Measurements from ENCODE around the gene HS6ST1. TPM values are rescaled to one million over a fixed set of nuclear protein-coding genes. Genes with fewer than 3 reads are reported as not detected.

Gene HS6ST1
- total RNA-seq, 2 experiments from 2014 or later, result 7.1 to 8.7 TPM

DNA sequence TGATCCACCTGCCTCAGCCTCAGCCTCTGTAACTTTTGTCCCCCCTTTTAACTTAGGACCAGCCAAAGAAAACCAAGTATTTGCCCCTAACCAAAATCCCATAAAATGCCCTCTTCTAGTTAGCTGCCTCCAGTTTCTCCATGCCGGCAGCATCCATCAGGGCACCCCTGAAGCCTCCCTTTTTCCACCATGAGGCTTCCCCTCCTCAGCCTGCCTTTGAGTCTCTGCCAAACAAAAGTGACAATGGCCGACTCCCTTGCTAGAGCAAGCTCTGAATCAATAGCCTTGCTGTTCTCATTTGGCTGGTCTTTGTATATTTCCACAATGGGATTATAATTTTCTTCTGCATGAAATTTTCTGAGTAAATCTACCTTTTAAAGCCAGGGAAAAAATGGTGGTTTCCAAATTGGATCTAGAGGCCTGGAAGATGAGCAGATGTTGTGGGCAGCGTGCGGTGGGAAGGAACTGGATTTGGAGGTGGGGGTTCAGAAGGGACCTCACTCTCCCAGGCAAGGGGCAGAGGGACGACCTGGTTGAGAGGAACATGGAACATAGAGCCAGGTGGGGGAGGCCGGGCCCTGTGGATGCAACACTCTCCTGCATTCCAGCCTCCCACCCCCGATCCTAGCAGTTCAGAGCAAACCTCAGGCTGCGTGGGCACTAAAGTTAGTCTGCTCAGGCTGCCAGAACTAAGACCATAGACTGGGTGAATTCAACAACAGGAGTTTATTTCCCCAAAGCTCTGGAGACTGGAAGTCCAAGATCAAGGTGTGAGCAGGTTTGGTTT, 80.6 kb downstream of the HS6ST1 start:
- Histone ChIP-seq H3K27me3 (ENCODE audit: control insufficient read depth in 1 of 2, insufficient read depth in 2 of 2, low read length in 2 of 2) (no peaks in the 10 kb centered on the region), H3K9me3 (ENCODE audit: control insufficient read depth in 1 of 2, insufficient read depth in 1 of 2, low read length in 2 of 2) (no peaks in the 10 kb centered on the region), H3K4me1 (ENCODE audit: insufficient read depth, low read length) (peaks cover 7% of the 10 kb centered on the region), H3K4me3 (ENCODE audit: low read length) (no peak overlapping the region), H3K27ac (ENCODE audit: low read depth in 1 of 2, low read length in 2 of 2) (no peak overlapping the region), H3K36me3 (ENCODE audit: insufficient read depth, low read length) (no peaks in the 10 kb centered on the region)
- H3K9me3 Mint-ChIP-seq, result no peaks in the 10 kb centered on the region
- no peaks in the 10 kb centered on the region for H3K27me3 Mint-ChIP-seq
- TF ChIP-seq, protein P1, sequence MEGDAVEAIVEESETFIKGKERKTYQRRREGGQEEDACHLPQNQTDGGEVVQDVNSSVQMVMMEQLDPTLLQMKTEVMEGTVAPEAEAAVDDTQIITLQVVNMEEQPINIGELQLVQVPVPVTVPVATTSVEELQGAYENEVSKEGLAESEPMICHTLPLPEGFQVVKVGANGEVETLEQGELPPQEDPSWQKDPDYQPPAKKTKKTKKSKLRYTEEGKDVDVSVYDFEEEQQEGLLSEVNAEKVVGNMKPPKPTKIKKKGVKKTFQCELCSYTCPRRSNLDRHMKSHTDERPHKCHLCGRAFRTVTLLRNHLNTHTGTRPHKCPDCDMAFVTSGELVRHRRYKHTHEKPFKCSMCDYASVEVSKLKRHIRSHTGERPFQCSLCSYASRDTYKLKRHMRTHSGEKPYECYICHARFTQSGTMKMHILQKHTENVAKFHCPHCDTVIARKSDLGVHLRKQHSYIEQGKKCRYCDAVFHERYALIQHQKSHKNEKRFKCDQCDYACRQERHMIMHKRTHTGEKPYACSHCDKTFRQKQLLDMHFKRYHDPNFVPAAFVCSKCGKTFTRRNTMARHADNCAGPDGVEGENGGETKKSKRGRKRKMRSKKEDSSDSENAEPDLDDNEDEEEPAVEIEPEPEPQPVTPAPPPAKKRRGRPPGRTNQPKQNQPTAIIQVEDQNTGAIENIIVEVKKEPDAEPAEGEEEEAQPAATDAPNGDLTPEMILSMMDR (IDR thresholded peaks at IDR 0.05), result no peak
- no peak for ATAC-seq (ENCODE audit: poor library complexity)
- H3K27ac Mint-ChIP-seq, result no peak overlapping the region
- H3K4me3 Mint-ChIP-seq, result no peak overlapping the region
- H3K4me1 Mint-ChIP-seq (ENCODE audit: low read depth), result no peaks in the 10 kb centered on the region
- ChIA-PET POLR2A (no interaction called here), CTCF (no interaction called here)
- intact Hi-C loops (cut with DNase I, micrococcal nuclease), result no loop called here
- DNase-seq, result no peak
- H3K36me3 Mint-ChIP-seq (ENCODE audit: low read depth), result no peaks in the 10 kb centered on the region

DNA sequence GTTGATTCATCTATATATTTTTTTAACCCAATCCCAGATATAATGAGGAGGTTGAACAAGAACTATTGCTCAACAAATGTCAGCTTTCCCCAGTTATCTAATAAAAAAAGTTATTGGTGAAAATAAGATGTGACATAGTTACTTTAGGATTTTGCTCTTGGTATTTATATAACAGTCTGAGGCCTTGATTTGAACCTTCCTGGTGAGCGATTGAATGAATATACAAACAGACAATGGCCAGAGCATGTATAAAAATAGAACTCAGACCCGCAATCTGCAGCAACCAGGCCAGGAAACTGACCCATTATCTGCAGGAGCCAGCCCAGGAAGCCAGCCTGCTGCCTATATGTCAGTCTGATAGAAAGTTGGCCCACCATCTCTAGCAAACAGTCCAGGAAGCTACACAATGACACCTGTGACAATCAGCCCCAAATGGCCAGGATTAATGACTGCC, 81.6 kb downstream of the HS6ST1 start:
- TF ChIP-seq, protein P1 (IDR thresholded peaks at IDR 0.05), result no peak
- Histone ChIP-seq H3K4me1 (ENCODE audit: insufficient read depth, low read length) (peaks cover 14% of the 10 kb centered on the region), H3K36me3 (ENCODE audit: insufficient read depth, low read length) (no peaks in the 10 kb centered on the region), H3K4me3 (ENCODE audit: low read length) (no peak overlapping the region), H3K9me3 (ENCODE audit: control insufficient read depth in 1 of 2, insufficient read depth in 1 of 2, low read length in 2 of 2) (no peaks in the 10 kb centered on the region), H3K27ac (ENCODE audit: low read depth in 1 of 2, low read length in 2 of 2) (no peak overlapping the region), H3K27me3 (ENCODE audit: control insufficient read depth in 1 of 2, insufficient read depth in 2 of 2, low read length in 2 of 2) (no peaks in the 10 kb centered on the region)
- ChIA-PET POLR2A (no interaction called here), CTCF (no interaction called here)
- intact Hi-C loops (cut with DNase I, micrococcal nuclease), result no loop called here
- ATAC-seq (ENCODE audit: poor library complexity), result no peak
- H3K27me3 Mint-ChIP-seq, result no peaks in the 10 kb centered on the region
- no peaks in the 10 kb centered on the region for H3K9me3 Mint-ChIP-seq
- H3K27ac Mint-ChIP-seq, result no peak overlapping the region
- H3K4me3 Mint-ChIP-seq, result no peak overlapping the region
- no peaks in the 10 kb centered on the region for H3K4me1 Mint-ChIP-seq (ENCODE audit: low read depth)
- H3K36me3 Mint-ChIP-seq (ENCODE audit: low read depth), result no peaks in the 10 kb centered on the region
- no peak for DNase-seq

DNA sequence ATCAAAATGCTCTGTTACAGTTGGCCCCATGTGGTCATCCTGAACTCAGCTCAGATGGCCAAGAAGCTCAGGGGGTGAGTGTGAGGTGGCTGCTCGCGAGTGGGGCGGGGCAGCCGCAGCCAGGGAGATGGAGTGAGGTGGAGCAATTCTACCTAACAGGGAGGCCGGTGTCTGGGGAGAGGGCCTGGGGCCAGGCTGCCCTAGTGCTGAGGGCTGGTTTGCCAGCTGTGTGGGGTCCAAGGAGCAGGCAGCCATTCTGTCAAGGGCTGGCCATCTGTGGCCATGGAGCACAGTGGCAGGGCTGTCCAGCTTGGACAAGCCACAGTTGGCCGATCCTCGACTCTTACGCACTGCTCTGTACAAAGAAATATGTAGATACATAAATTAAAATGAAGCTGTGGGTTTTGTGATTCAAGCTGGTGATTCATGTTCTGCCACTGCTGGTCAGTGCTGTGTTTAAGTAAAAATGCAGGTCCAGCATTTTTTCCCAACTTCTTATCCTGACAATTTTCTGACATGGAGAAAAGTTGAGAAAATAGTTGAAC, 82.1 kb downstream of the HS6ST1 start:
- H3K27me3 Mint-ChIP-seq, result no peaks in the 10 kb centered on the region
- POLR2A ChIA-PET, result no interaction called here
- no peak overlapping the region for H3K4me3 ChIP-seq (ENCODE audit: low read length)
- DNase-seq, result no peak
- H3K27me3 ChIP-seq (ENCODE audit: control insufficient read depth in 1 of 2, insufficient read depth in 2 of 2, low read length in 2 of 2), result no peaks in the 10 kb centered on the region
- H3K4me3 Mint-ChIP-seq, result no peak overlapping the region
- no peak overlapping the region for H3K27ac ChIP-seq (ENCODE audit: low read depth in 1 of 2, low read length in 2 of 2)
- H3K36me3 Mint-ChIP-seq (ENCODE audit: low read depth), result no peaks in the 10 kb centered on the region
- ATAC-seq (ENCODE audit: poor library complexity), result no peak
- H3K4me1 Mint-ChIP-seq (ENCODE audit: low read depth), result no peaks in the 10 kb centered on the region
- no peaks in the 10 kb centered on the region for H3K9me3 ChIP-seq (ENCODE audit: control insufficient read depth in 1 of 2, insufficient read depth in 1 of 2, low read length in 2 of 2)
- TF ChIP-seq, protein P1 (IDR thresholded peaks at IDR 0.05), result no peak
- no peaks in the 10 kb centered on the region for H3K36me3 ChIP-seq (ENCODE audit: insufficient read depth, low read length)
- CTCF ChIA-PET, result no interaction called here
- no peaks in the 10 kb centered on the region for H3K9me3 Mint-ChIP-seq
- no peak overlapping the region for H3K27ac Mint-ChIP-seq
- intact Hi-C loops (cut with DNase I, micrococcal nuclease), result no loop called here
- H3K4me1 ChIP-seq (ENCODE audit: insufficient read depth, low read length), result peaks cover 14% of the 10 kb centered on the region
